ENCODE data around the gene GP2.

DNA sequence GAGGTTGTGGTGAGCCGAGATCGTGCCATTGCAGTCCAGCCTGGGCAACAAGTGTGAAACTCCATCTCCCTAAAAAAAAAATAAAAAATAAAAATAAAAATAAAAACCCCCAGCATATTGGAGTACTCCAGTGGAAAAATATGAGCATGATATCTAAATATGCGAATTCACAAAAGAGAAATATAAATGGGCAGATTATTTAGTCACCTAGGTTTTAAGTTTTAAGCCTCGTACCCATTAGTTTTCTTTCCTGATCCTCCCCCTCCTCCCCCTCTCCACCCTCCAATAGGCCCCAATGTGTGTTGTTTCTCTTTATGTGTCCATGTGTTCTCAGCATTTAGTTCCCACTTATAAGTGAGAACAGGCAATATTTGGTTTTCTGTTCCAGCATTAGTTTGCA is 62.3 kb downstream of the GP2 start:
- TF ChIP-seq POLR2AphosphoS5 (IDR thresholded peaks at IDR 0.05; ENCODE audit: low read depth, low read length) (no peak), POLR2A (IDR thresholded peaks at IDR 0.05; ENCODE audit: low read depth, low read length) (no peak), TAF1 (IDR thresholded peaks at IDR 0.05; ENCODE audit: low read depth, low read length) (no peak)
